HPDE6-E6E7 (cell line): ENCODE measurements around the gene LRRFIP1.

ENCODE experiments used
- DNase-seq: peaks from one replicate; pipeline ENCODE4 v3.0.0; 2011; ENCODE audit warnings: missing footprints; ENCODE audit errors: extremely low spot score

Gene LRRFIP1

GRCh38 chr2:237704501-237705434 is 77.4 kb downstream of the LRRFIP1 start:
- DNase-seq: no peak

- DNase-seq: no peak
These were observed 78.9 kb downstream of the LRRFIP1 start for GRCh38 chr2:237706257-237706656.

- DNase-seq: no peak
These were observed 80.6 kb downstream of the LRRFIP1 start for GRCh38 chr2:237708065-237708398.

- DNase-seq: no peak
These were observed 81.1 kb downstream of the LRRFIP1 start for GRCh38 chr2:237708491-237708890.

GRCh38 chr2:237708961-237709360 is 81.6 kb downstream of the LRRFIP1 start:
- DNase-seq: no peak

- DNase-seq: no peak
These were observed 84.2 kb downstream of the LRRFIP1 start for GRCh38 chr2:237711458-237712150.

- no peak for DNase-seq
These were observed 85.3 kb downstream of the LRRFIP1 start for GRCh38 chr2:237712477-237713377.

- DNase-seq: no peak
These were observed 87.5 kb downstream of the LRRFIP1 start for GRCh38 chr2:237714690-237715458.

- no peak for DNase-seq
These were observed 88.1 kb downstream of the LRRFIP1 start for GRCh38 chr2:237715459-237715947.

GRCh38 chr2:237716011-237716410 is 88.6 kb downstream of the LRRFIP1 start:
- no peak for DNase-seq

- DNase-seq: no peak
These were observed 90.2 kb downstream of the LRRFIP1 start for GRCh38 chr2:237717366-237718276.

- DNase-seq: no peak
These were observed 90.9 kb downstream of the LRRFIP1 start for GRCh38 chr2:237718277-237718634.

- DNase-seq: no peak
These were observed 93.1 kb downstream of the LRRFIP1 start for GRCh38 chr2:237720444-237720843.

GRCh38 chr2:237720957-237721356 is 93.6 kb downstream of the LRRFIP1 start:
- no peak for DNase-seq

- DNase-seq: no peak
These were observed 94.1 kb downstream of the LRRFIP1 start for GRCh38 chr2:237721458-237721857.

GRCh38 chr2:237722616-237723015 is 95.2 kb downstream of the LRRFIP1 start:
- DNase-seq: no peak

GRCh38 chr2:237723023-237723422 is 95.6 kb downstream of the LRRFIP1 start:
- DNase-seq: no peak

GRCh38 chr2:237723602-237724001 is 96.2 kb downstream of the LRRFIP1 start:
- no peak for DNase-seq

GRCh38 chr2:237724811-237725478 is 97.6 kb downstream of the LRRFIP1 start:
- no peak for DNase-seq

GRCh38 chr2:237725661-237726060 is 98.3 kb downstream of the LRRFIP1 start:
- no peak for DNase-seq
